CD4-positive, alpha-beta T cell treated with Interleukin-10 for 1 hour (primary cell): Measurements from ENCODE around the gene STARD13.

ENCODE experiments used
- DNase-seq: peaks from one replicate; pipeline ENCODE4 v3.0.0-alpha.2; 2020

STARD13 gene

GRCh38 chr13:33308863-33309262, 23.3 kb upstream of the STARD13 start:
- no peak for DNase-seq

GRCh38 chr13:33307843-33308242, 22.3 kb upstream of the STARD13 start:
- no peak for DNase-seq

GRCh38 chr13:33303855-33304597, 18.5 kb upstream of the STARD13 start:
- DNase-seq = no peak

GRCh38 chr13:33299626-33300025, 14.1 kb upstream of the STARD13 start:
- DNase-seq = no peak

- no peak for DNase-seq
These were observed 11.4 kb upstream of the STARD13 start for GRCh38 chr13:33296793-33297425.

- no peak for DNase-seq
These were observed 7.2 kb upstream of the STARD13 start for GRCh38 chr13:33292712-33293111.

- no peak for DNase-seq
These were observed 4.9 kb upstream of the STARD13 start for GRCh38 chr13:33290421-33290965.

GRCh38 chr13:33289966-33290365, 4.4 kb upstream of the STARD13 start:
- DNase-seq = no peak

GRCh38 chr13:33287142-33287882, 1.8 kb upstream of the STARD13 start:
- no peak for DNase-seq

- no peak for DNase-seq
These were observed 573 bp upstream of the STARD13 start for GRCh38 chr13:33286128-33286527.

- no peak for DNase-seq
These were observed 639 bp downstream of the STARD13 start for GRCh38 chr13:33284916-33285315.

GRCh38 chr13:33284031-33284430, 1.5 kb downstream of the STARD13 start:
- no peak for DNase-seq

- no peak for DNase-seq
These were observed 2.2 kb downstream of the STARD13 start for GRCh38 chr13:33283195-33283911.

GRCh38 chr13:33281951-33282595, 3.5 kb downstream of the STARD13 start:
- DNase-seq = no peak

GRCh38 chr13:33280923-33281322, 4.6 kb downstream of the STARD13 start:
- DNase-seq = no peak

- no peak for DNase-seq
These were observed 5.2 kb downstream of the STARD13 start for GRCh38 chr13:33280279-33280905.

GRCh38 chr13:33279414-33280278, 5.9 kb downstream of the STARD13 start:
- no peak for DNase-seq

GRCh38 chr13:33278913-33279312, 6.6 kb downstream of the STARD13 start:
- DNase-seq = no peak

- no peak for DNase-seq
These were observed 7.6 kb downstream of the STARD13 start for GRCh38 chr13:33277946-33278345.

- no peak for DNase-seq
These were observed 8.4 kb downstream of the STARD13 start for GRCh38 chr13:33277037-33277740.
